Activated CD8-positive, alpha-beta memory T cell treated with anti-CD3 and anti-CD28 coated beads, Interleukin-2, amount 50 U/mL, for 24 hours (primary cell): ENCODE measurements around the gene ISG20L2.

ENCODE experiments used
- DNase-seq: peaks from one replicate; pipeline ENCODE4 v3.0.0-alpha.2; 2020; ENCODE audit errors: extremely low read depth

The ISG20L2 gene

DNA sequence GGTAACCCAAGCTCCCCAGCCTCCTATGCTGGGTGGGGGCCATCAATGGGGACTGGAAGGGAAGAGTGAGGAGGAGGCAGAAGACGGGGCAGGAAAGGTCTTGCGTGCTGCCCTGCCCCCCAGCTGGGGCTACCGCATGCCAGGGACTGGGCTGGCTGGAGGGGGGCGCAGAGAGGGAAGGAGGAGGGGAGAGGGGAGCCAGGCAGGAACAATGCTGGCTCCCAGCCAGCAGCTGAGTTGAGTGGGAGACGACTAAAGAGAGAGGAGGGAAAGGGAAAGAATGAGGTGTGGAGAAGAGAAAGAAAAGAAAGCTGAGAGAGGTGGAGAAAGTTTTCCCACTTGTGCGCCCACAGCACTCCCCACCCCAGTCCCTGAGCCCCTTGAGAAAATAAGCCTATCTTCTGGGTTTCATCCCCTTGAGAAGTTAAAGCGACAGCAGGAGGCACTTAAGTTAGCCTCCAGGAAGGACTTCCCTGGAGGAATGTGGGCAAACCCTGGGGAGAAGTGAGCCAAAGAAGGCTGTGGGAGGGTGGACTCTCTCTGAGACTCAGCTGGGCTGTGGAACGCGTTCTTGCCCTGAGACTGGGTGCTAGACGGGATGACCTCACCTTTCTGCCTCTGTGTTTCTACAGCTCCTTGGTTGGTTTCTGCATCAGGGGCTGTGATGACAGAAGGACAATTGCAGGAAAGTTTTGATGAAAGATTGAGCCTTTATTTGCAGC lies 38.5 kb downstream of the ISG20L2 start:
- no peak for DNase-seq

DNA sequence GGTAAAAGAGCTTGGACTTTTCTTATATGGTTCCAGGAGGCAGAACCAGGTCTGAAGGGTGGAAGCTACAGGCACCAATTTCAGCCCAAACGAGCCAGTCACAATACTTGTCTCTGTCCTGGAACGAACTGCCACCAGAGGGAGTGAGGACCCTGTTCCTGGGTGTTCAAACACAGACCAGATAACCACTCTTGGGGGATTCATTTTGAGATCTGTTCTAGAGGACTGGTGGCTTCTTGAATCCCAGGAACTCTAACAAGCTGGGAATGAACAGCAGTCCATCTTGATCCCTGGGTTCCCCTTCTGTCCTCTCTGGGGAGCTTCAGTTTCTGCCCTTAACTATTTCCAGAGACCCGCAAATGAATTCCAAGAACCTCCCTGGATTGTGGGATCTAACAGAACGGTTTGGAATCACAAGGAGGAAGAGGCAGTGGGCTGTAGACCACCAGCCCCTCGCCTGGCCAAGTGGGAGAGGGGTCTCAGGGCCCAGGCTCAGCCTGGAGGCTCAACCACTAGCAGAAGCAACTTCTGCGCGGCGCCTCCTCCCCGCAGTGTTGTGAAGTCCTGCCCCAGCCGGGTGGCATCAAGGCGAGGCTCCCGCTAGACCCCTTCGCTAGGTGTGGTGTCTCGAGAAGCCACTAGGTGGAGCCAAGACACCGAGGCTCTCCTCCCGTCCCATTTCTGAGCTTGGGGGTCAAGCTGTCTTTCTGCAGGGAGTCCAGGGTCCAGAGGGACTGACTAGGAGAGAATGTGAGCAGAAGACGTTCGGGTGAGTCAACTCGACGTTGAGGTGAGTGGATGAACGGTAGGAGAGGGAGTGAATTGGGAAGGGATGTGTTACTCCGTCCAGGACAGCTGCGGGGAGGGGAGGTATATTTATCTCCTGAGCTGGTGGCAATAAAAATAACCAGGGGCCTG lies 39.3 kb downstream of the ISG20L2 start:
- peak; percentile 17 for DNase-seq

DNA sequence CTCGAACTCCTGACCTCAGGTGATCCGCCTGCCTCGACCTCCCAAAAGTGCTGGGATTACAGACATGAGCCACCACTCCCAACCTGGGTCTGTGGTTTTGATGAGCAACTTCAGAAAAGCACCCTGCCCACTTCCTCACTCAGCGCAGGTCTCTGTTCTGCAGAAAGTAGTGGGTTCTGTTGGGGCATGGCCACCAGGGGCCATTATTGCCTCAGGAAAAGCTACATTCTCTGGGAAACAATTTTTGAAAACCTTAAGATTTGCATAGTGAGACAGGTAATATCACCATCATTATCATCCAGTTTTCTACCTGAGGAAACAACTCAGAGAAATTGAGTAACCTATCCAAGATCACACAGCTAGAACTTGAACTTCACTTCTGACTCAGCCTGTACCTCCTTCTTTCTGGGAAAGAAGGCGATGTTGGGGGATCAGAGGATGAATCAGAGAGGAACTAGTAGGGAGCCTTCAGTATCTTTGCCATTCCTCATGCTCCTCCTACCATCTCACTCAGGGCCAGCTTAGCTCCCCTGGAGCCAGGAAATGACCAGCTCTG lies 44.3 kb downstream of the ISG20L2 start:
- DNase-seq = no peak

DNA sequence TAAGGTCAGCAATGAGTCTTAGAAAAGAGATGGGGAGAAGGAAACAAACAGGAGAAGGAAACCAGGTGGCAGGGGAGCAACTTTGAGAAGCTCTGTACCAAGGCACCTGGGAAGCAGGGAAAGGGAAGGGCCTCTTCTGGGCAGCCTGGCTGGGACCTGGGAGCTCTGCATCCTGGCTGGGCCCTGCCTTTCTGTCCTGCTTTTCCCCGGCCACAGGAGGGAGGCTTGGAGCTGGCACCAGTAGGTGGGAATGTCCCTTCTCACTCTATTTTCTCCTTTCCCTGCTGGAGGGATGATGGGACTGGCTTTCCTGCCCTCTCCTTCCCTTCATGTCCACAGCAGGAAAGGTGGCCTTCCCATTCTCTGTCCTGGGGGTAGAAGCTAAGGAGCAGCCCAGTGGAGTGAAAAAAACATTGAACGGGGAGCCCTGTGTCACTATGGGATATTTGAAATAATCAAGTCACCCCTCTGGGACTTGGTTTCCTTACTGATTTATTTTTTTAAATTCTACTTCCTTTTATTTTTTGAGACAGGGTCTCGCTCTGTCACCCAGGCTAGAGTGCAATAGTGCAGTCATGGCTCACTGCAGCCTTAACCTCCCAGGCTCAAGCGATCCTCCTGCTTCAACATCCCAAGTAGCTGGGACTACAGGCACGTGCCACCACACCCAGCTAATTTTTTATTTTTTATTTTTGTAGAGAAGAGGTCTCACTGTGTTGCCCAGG lies 46.2 kb downstream of the ISG20L2 start:
- DNase-seq = no peak

DNA sequence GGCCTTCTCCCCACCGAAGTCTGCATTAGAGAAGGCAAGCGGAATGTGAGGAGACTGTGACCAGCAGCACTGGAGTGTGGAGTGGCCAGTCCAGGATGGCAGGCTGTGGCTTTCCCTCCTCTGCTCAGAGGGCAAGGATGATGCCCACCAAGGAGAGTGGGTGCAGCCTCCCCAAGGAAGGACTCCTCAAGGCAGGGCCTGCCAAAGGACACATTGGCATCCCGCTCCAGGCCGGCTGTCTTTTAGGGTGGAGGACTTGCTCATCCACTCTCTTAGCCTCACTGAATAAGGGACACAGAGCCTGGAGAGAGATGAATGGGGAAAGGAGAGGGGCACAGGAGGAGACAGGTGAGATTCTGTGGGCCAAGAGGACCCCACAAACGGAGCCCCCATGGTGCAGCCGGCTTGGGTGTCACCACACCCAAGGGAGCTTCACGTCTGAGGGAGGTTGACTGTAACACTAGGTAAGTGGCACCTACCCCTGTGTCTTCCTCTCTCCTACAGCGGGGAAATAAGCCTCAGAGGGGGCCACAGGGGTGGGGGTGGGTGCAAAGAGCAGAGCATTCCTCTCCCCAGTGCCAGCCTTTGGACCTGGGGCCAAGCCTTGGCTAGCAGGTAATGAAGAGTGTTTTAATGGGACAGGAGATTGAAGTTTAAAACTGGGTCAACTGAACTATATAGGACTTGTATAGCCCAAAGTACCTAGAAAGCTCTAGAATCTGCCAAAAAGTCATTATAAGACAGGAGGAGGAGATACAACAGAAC lies 47.2 kb downstream of the ISG20L2 start:
- no peak for DNase-seq

DNA sequence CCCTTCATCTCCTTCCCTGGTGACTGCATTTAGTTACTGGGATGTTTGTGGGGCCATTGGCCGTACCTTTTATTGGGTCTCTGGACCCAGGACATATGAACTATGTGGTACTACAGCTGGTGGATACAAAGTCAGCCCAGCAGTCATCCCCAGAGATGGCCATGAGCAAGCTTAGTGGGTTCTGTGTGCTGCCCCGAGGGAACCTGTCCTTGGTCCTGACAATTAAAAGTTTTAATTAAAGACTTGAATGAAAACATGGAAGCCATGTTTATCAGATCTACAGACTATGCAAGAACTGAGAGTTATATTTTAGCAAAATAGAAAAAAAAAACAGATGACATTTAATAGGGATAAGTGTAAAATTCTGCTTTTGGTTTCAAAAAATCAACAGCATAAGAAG lies 48.5 kb downstream of the ISG20L2 start:
- no peak for DNase-seq

DNA sequence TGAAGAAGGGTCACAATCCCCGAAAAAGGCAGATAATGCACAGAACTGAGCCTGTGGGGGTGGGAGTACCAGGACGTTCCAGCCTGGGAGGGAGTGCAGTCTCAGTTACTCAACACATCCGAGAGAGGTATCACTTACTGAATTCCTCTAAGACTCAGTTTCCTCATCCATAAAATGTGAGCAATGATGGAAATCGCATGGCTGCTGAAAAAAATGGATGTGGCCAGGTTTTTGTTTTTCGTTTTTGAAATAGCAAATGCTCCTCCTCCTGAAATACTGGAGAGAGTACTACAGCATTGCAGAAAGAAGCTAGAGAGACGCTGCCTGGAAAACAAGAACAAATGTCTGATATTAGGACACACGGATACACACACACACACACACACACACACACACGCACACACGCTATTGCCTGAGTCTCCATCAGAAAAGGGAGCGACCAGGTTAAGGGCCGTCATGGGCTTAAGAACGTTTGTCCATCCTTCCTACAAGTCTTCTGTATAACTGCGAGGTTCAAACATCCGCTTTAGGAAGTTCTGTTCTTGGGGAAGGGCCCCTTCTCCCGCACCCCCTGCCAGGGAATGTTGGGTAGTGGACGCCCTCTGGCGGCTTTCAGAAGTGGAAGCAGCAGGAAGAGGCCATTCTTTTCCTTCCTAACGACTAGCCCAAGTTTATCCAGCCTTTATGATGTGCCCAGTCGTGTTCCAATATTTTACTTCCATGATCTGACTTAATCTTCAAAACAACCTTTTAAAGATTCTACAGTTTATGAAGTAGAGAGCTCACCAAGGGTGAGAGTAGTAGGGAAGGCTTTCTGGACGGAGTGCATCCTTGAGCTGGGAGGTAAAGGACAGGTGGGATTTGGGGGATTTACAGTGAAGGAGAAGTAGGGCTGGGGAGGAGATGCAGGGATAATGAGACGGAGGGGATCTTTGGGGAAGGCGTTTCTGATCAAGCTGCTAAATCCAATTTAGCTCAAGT lies 50.7 kb downstream of the ISG20L2 start:
- no peak for DNase-seq

DNA sequence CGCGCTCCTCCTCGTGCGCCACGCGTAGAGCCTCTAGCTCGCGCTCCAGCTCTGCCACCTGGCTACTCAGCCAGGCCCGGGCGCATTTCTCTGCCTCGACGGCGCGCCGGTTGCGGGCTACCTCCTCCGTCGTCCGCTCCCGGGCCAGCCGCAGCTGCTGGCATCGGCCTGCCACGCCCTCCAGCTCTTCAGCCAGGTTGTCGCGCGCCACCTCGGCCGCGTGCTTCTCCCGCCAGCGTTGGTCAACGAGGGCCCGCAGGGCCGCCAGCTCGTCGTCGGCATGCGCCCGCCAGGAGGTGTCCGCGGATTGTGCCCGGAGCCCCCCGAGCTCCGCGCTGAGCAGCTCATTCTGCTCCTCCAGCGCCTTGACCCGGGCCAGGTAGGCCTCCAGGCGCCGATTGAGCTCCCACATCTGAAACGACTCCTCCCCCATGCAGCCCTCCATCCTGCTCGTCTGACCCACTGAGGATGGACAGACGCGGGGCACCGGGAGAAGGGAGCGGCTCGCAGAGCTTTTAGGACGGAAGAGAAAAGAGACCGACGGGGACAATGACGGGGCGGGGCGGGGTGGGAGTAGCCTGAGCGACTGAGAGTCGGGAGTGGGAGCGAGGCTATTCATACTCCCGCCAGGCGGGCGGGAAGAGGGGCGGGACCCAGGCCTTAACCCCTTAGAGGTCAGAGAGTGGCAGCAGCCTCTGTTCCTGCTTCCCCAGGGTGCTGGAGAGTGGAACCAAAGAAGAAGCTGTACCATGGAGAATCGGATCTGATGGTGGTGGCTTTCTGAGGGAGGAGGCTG lies 51.5 kb downstream of the ISG20L2 start, which contains the start of gene NES:
NES (minus strand) TSS at position 588 of the 796 bp plus-strand sequence; CDS start at position 445, 143 bp downstream.
- no peak for DNase-seq

DNA sequence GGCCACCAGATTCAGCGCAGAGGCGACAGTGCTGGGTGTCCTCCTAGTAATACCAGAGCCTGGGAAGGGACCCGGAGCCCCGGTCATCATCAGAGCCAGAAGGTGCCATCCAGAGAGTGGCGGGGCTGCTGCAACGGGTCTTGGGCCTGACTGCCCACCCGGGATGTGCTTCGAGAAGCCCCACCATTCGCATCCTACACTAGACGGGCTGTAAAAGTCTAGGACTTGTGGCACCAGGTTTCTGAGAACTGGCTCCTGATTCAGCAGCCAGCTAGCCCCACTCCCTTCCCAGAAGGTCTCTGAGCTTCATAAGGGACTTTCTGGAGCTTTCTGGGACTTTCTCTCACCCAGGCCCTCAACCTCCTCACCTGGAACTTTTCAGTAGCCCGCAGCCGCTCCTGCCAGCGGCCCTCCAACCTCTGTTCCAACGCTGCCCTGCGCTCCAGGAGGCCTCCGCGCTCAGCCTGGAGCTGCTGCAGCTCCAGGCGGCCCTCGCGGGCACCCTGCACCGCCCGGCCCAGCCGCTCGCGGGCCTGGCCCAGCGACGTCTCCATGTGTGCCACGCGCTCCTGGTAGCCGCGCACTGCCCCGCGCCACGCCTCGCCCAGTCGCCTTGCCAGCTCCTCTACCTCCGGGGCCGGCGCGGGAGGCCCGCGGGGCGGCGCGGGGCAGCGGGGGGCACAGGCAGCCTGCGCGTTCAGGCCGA lies 52.3 kb downstream of the ISG20L2 start:
- no peak for DNase-seq

DNA sequence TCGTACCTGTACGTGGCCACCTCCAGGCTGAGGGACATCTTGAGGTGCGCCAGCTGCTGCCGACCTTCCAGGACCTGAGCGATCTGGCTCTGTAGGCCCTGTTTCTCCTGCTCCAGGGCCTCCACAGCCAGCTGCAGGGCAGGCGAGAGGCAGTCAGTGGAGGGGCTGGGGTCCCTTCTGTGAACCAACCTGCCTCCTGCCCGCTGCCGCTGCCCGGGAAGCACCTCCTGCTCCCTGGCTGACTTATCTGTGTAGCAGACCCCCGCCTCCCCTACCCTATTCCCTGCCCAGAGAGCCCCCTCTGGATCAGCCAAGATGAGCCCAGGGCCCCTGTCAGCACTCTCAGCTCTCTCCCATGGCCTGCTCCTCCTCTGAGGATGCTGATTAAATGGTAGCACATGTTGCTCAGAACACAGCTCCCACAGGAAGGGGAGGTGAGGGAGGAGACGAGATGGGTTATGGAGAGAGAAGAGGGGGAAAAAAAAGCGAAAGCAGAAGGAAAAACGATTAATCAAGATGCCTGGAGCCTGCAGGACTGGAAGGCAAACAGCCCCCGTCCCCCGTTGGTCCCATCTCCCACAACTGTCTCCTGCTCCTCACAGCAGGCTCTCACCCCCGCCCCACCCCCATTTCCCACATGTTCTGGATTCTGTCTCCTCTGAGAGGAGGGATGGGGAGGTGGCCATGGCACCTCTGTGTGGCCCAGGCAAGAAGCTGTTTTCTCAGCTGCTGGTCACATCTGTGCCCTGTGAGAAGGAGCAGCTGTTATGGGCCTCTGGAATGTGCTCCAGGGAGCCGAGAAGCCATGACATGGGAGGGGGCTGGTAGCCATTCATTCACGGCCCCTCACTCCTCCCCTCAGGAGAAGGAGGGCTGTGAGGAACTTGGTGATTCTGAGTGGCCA lies 53.1 kb downstream of the ISG20L2 start:
- no peak for DNase-seq

DNA sequence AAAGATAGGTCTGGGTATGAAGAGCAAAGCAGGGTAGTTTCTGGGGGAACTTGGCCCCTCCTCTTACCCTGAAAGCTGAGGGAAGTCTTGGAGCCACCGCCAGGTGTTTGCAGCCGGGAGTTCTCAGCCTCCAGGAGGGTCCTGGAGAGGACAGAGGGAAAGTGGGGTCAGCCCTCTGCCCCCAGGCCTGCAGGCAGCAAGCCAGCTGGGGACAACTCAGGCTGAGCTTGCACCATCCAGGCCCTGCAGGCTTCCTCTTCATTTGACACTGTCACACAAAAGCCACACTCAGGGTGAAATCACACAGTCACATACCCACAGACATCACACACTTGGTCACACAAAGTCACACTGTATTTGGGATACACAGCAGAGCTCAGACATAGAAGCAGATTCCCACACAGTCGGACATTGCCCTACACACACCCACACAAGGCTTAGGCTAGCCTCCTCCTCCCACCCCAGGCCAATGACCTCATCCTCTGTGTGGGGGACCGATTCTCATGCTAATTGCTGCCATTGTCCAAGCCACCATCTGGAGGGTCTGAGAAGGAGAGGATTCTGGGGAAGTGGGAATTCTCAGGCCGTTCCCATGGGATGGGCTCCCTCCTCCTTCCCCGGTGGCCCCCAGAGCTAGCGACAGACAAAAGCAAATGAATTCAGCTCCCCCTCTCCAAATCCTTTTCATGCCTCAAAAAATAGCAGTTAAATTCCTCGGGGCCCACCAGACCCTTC lies 55.0 kb downstream of the ISG20L2 start:
- no peak for DNase-seq
